Small intestine (tissue), 7 donors: ENCODE measurements around the gene PDE4D. TPM values are rescaled to one million over a fixed set of nuclear protein-coding genes. Genes with fewer than 3 reads are reported as not detected.

Source experiments
- DNase-seq, 2 donors: peaks; one replicate each; pipeline versions ENCODE4 v3.0.0 to v3.0.0-alpha.2; 2013
- FAIRE-seq: peaks from 2 replicates; lab custom pipeline; 2012; peaks lifted over from hg19 to GRCh38; lab: Jason Lieb, UNC
- H3K27ac ChIP-seq, 3 donors: one replicate each; pipeline ENCODE4 v1.5.1; 2013; ENCODE audit warnings: low read length in 2 of 3, mild to moderate bottlenecking in 2 of 3, control low read depth in 1 of 3, inconsistent platforms in 1 of 3, low read depth in 1 of 3, moderate library complexity in 1 of 3
- H3K27me3 ChIP-seq, 3 donors: one replicate each; pipeline ENCODE4 v1.6.1; 2013; ENCODE audit warnings: low read length in 3 of 3, inconsistent platforms in 1 of 3; ENCODE audit not compliant: control insufficient read depth in 3 of 3, insufficient read depth in 3 of 3
- H3K36me3 ChIP-seq, 3 donors: one replicate each; pipeline ENCODE4 v1.6.1; 2013; ENCODE audit warnings: low read length in 3 of 3, inconsistent platforms in 1 of 3, low read depth in 1 of 3, mild to moderate bottlenecking in 1 of 3, moderate library complexity in 1 of 3; ENCODE audit not compliant: control insufficient read depth in 3 of 3, insufficient read depth in 2 of 3
- H3K4me1 ChIP-seq, 3 donors: one replicate each; pipeline ENCODE4 v1.6.1; 2013; ENCODE audit warnings: low read length in 2 of 3, inconsistent platforms in 1 of 3, low read depth in 1 of 3, mild to moderate bottlenecking in 1 of 3, moderate library complexity in 1 of 3; ENCODE audit not compliant: control insufficient read depth in 3 of 3, insufficient read depth in 2 of 3
- H3K4me3 ChIP-seq, 3 donors: one replicate each; pipeline ENCODE4 v1.5.1; 2013; ENCODE audit warnings: low read length in 3 of 3, control low read depth in 1 of 3, inconsistent platforms in 1 of 3, low read depth in 1 of 3, mild to moderate bottlenecking in 1 of 3, moderate library complexity in 1 of 3
- H3K9me3 ChIP-seq, 2 donors: one replicate each; pipeline ENCODE4 v1.6.1; 2013; ENCODE audit warnings: low read depth in 1 of 2, low read length in 1 of 2; ENCODE audit not compliant: control insufficient read depth in 2 of 2, insufficient read depth in 1 of 2
- WGBS, 3 donors: extraction: QIAGEN DNeasy Blood & Tissue Kit; methylation state at CpG; one replicate each; pipeline ENCODE4 v1.1.7; 2013; 5-methylcytosine and 5-hydroxymethylcytosine counted together
- polyA plus RNA-seq, 4 donors: library from polyadenylated mRNA; stranded (reverse) in 3 of 4; unstranded in 1 of 4; fragments of 200-250 nt in 3 of 4; fragments of 120-200 nt in 1 of 4; gene quantifications; one replicate each; pipeline versions ENCODE4 v1.2.1 to v1.2.3, GENCODE V29; 2013
- donor health status: healthy with polysubstance abuse.
- donor health status: control.
- donor health status: control.
- donor health status: Bipolar disorder and iron deficiency.
- donor health status: healthy.

PDE4D gene
- polyA plus RNA-seq, 4 donors, result 2.9 to 16.2 (median 5.3) TPM

DNA sequence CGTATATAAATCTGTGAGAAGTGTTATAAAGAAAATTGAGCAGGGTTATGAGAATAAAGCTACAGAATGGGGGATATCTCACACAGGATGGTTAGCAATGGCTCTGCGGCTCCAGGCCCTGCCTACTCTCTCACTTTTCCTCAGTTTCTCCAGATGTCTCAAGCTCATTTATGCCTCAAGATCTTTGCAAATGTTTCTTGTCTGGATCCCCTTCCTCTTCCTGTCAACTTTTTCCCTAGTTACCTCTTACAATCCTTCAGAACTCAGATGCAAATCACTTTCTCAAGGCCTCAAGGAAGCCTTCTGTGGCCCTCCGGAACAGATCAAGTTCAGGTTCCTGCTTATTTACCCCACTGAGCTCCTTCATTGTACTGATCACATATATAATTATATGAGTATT, 924.3 kb downstream of the PDE4D start:
- H3K27me3 ChIP-seq, result no peaks in the 10 kb centered on the region
- FAIRE-seq (no peak), DNase-seq (no peak)
- no peak overlapping the region for H3K27ac ChIP-seq
- H3K9me3 ChIP-seq, result no peaks in the 10 kb centered on the region
- no peak overlapping the region for H3K4me3 ChIP-seq
- no peaks in the 10 kb centered on the region for H3K4me1 ChIP-seq
- peaks cover 0 to 2% (median under 1%) of the 10 kb centered on the region in 3 donors for H3K36me3 ChIP-seq
- 85 to 91% (median 87%) methylated on average over 3 of the region's 3 CpGs for WGBS, 3 donors

DNA sequence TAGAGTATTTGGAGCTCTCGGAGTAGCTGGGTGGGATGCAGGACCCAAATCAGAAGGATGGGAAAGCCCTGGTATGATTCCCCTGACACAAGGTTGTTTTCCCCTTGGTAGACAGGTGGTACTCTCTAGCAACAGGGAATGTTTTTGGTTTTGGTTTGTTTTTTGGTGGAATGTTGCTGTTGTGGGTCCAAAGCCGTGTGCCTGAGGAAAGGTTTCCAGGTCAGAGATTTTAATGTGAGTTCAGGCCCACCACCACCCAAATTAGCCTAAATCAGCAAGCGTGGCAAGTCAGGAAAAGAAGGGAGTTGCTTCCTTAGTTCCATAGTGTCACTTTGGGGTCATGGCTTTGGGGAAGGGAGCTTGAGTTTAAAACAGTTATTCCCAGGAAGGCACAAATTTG, 925.2 kb downstream of the PDE4D start:
- H3K4me1 ChIP-seq, result no peaks in the 10 kb centered on the region
- H3K27ac ChIP-seq, result no peak overlapping the region
- DNase-seq (no peak), FAIRE-seq (no peak)
- H3K4me3 ChIP-seq, result no peak overlapping the region
- H3K36me3 ChIP-seq, result no peaks in the 10 kb centered on the region
- H3K9me3 ChIP-seq, result no peaks in the 10 kb centered on the region
- 91 to 96% (median 96%) methylated on average over 3 of the region's 3 CpGs for WGBS, 3 donors
- H3K27me3 ChIP-seq, result no peaks in the 10 kb centered on the region

DNA sequence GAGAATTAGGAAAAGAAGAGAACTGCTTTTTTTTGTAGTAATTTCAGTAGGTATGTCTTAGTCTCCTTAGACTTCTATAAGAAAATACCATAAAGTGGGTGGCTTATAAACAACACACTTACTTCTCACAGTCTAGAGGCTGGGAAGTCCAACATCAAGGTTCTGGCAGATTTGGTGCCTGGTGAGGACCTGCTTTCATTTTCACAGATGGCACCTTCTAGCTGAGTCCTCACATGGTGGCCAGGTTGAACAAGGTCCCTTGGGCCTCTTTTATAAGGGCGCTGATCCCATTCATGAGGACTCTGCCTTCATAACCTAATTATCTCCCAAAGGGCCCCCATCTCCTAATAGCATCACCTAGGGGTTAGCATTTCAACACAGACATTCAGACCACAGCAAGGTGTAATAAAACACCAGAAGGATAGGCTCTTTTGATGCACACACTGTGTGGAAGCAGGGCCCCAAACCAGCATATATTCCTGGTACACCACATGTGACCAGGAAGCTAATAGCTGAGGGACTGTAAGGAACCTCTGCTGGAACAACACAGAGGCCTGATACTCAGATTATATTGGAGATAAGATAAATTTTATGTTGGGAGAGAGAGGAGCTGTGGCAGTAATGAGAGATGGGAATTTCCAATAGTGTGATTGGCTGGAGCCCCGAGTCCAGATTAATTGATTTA, 925.8 kb downstream of the PDE4D start:
- no peaks in the 10 kb centered on the region for H3K4me1 ChIP-seq
- no peak overlapping the region for H3K4me3 ChIP-seq
- H3K27me3 ChIP-seq, result no peaks in the 10 kb centered on the region
- H3K9me3 ChIP-seq, result no peaks in the 10 kb centered on the region
- FAIRE-seq, result no peak
- DNase-seq, result no peak
- 91 to 98% (median 96%) methylated on average over 2 of the region's 2 CpGs for WGBS, 3 donors
- H3K27ac ChIP-seq, result no peak overlapping the region
- H3K36me3 ChIP-seq, result no peaks in the 10 kb centered on the region

DNA sequence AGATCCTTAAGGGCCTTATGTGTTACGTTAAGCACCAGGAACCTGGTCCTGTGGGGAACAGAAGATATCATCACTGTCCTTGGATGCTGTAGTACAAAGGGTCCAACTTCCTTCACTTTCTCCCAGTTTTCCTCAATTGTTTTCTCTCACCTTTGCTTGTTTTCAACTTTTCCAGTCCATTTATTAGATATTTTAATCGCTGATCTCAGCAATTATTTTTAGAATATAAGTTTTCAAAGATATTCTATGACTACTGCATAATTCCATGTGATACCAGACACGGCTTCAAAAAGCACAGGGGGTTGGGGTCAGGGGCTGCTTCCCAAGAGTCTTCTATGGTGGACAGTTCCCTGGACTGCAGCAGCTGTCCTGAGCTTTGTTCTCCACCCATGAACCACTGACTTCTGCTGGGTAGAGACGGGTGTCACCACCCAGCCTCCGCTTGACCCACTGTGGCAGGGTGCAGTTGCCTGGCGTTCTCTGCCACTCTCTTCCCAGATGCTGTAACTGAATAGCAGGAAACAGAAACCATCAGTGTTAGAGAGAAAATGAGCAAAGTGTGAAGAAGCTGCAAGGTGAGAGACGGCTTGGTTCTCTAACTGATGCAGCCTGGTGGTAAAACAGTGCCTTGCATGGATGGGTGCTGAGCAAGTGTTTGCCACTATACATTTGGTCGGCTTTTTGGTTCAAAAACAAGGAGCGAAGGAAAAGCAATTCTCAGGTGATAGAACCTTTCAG, 927.7 kb downstream of the PDE4D start:
- Histone ChIP-seq H3K36me3 (no peaks in the 10 kb centered on the region), H3K27me3 (no peaks in the 10 kb centered on the region), H3K27ac (no peak overlapping the region), H3K4me3 (no peak overlapping the region), H3K4me1 (no peaks in the 10 kb centered on the region), H3K9me3 (no peaks in the 10 kb centered on the region)
- no peak for DNase-seq
- 84 to 89% (median 85%) methylated on average over 9 of the region's 9 CpGs for WGBS, 3 donors
- no peak for FAIRE-seq

DNA sequence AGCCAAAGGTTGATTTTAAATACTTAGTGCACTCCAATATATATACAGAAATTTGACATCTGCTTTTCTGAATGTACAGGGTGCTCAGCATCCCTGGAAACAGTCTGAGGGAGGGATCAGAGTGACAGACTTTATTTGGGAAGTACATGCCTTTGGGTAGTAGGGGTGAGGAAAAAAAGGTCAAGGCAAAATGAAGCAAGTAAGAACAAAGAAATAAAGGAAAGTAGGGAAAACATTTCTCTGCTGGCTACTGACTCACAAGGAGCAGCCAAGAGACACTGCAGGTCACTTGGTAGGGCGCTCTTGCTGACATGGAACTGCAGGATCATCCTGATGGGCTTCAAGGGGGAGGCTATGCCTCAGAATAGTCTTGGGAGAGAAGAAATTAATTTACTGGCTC, 929.7 kb downstream of the PDE4D start:
- 86 to 94% (median 88%) methylated on average over 1 of the region's 1 CpG for WGBS, 3 donors
- Histone ChIP-seq H3K27me3 (no peaks in the 10 kb centered on the region), H3K4me3 (no peak overlapping the region), H3K27ac (no peak overlapping the region), H3K9me3 (no peaks in the 10 kb centered on the region), H3K36me3 (no peaks in the 10 kb centered on the region), H3K4me1 (no peaks in the 10 kb centered on the region)
- DNase-seq, result no peak
- FAIRE-seq, result no peak

DNA sequence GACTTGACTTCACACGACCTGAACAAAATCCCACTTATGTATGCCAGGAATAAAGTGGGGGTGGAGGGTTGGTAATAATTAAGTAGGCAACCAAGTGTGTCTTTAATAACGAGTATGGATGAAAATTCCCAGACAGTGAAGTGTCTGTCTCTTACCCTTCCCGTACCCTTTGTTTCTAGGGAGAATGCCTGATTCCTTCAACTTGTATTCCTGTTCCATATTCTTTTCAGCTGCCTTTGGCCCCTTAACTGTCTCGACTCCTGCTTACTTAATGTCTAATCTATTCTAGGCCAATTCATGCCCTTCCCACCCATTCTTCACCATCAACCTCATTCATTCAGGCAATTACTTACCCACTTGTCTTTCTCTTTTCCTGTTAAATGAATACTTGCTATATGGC, 930.2 kb downstream of the PDE4D start:
- Histone ChIP-seq H3K36me3 (no peaks in the 10 kb centered on the region), H3K4me3 (no peak overlapping the region), H3K27ac (no peak overlapping the region), H3K9me3 (no peaks in the 10 kb centered on the region), H3K4me1 (no peaks in the 10 kb centered on the region), H3K27me3 (no peaks in the 10 kb centered on the region)
- 62 to 73% (median 66%) methylated on average over 4 of the region's 4 CpGs for WGBS, 3 donors
- no peak for DNase-seq
- FAIRE-seq, result no peak

DNA sequence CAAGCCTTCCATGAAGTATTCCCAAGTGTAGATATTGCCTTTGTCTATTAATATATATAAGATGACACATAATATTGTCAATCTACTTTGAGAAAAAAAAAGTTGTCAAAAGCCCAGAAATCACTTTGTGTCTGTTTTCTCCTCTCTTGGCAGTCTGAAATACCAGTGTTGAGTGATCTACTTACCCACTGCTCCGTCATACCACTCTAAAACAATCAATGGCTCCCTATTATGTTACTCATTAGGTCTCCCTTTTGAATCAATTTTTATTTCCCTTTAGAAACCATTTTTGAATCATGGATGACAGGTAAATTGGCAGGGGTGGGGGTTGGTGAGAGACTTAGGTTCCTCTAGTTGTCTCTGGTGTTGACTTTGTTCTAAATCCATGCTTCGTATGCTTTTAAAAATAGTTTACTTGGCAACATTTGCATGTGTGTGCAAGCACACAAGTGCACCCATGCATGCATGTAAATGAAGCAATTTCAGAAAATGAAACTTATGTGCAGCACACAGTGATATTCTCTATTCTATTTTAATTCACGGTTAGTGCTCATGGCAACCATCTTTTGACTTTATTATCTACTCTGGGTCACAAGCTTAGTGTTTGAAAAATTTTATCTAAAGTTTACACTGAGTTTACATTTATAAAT, 931.8 kb downstream of the PDE4D start:
- no peaks in the 10 kb centered on the region for H3K9me3 ChIP-seq
- no peaks in the 10 kb centered on the region for H3K4me1 ChIP-seq
- DNase-seq (no peak), FAIRE-seq (no peak)
- no peaks in the 10 kb centered on the region for H3K36me3 ChIP-seq
- H3K27me3 ChIP-seq, result no peaks in the 10 kb centered on the region
- H3K27ac ChIP-seq, result no peak overlapping the region
- WGBS, 3 donors, result 73 to 85% (median 84%) methylated on average over 3 of the region's 3 CpGs
- H3K4me3 ChIP-seq, result no peak overlapping the region

DNA sequence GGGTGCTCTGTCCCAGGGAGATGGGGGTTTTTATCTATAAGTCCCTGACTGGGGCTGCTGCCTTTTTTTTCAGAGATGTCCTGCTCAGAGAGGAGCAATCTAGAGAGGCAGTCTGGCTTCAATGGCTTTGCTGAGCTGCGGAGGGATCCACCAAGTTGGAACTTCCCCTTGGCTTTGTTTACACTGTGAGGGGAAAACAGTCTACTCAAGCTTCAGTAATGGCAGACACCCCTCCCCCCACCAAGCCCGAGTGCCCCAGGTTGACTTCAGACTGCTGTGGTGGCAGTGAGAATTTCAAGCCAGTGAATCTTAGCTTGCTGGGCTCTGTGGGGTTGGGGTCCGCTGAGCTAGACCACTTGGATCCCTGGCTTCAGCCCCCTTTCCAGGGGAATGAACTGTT, 934.8 kb downstream of the PDE4D start:
- WGBS, 3 donors, result 59 to 66% (median 60%) methylated on average over 3 of the region's 3 CpGs
- Histone ChIP-seq H3K4me3 (no peak overlapping the region), H3K27ac (no peak overlapping the region), H3K27me3 (no peaks in the 10 kb centered on the region), H3K4me1 (no peaks in the 10 kb centered on the region), H3K36me3 (no peaks in the 10 kb centered on the region), H3K9me3 (no peaks in the 10 kb centered on the region)
- no peak for DNase-seq
- FAIRE-seq, result no peak
